Activated B cell treated with CpG ODN at 0.5 μM for 24 hours (primary cell): ENCODE measurements around the gene KLHDC2. TPM values are rescaled to one million over a fixed set of nuclear protein-coding genes. Genes with fewer than 3 reads are reported as not detected.
"Not testable (repeated sequence)": the region's sequence is repeated elsewhere in the genome, so short reads cannot be mapped to it uniquely, and the experiment has no call there.

Source experiments
- ATAC-seq: fragments of 200-7000 bp; cut with Tn5 transposase; one replicate; pipeline ENCODE4 v1.10.0; 2021; ENCODE audit warnings: low read depth, mild to moderate bottlenecking, moderate library complexity
- CTCF ChIA-PET: fragments of 350-600 bp; sonication (Branson Sonifier 250); formaldehyde crosslinking; loops from one replicate; lab custom pipeline; 2021; ENCODE audit warnings: antibody characterized with exemption; lab: Charles Lee
- POLR2A ChIA-PET: fragments of 350-600 bp; sonication (Branson Sonifier 250); formaldehyde crosslinking; loops from one replicate; lab custom pipeline; 2021; ENCODE audit warnings: antibody characterized with exemption; lab: Charles Lee
- DNase-seq: peaks from one replicate; pipeline ENCODE4 v3.0.0; 2022
- H3K27ac Mint-ChIP-seq: one replicate; pipeline ENCODE4 v1.8.0; 2020; ENCODE audit warnings: mixed read lengths
- H3K27me3 Mint-ChIP-seq: one replicate; pipeline ENCODE4 v1.8.0; 2021; ENCODE audit warnings: mixed read lengths
- H3K36me3 Mint-ChIP-seq: one replicate; pipeline ENCODE4 v1.8.0; 2021; ENCODE audit warnings: low read depth, mixed read lengths
- H3K4me1 Mint-ChIP-seq: one replicate; pipeline ENCODE4 v1.8.0; 2021; ENCODE audit warnings: mixed read lengths
- H3K4me3 Mint-ChIP-seq: one replicate; pipeline ENCODE4 v1.8.0; 2020; ENCODE audit warnings: mild to moderate bottlenecking, mixed read lengths
- H3K9me3 Mint-ChIP-seq: one replicate; pipeline ENCODE4 v1.8.0; 2020; ENCODE audit warnings: mixed read lengths
- CTCF ChIP-seq: fragments of 200-600 bp; IDR thresholded peaks from one replicate; pipeline ENCODE4 v1.8.0; 2022; ENCODE audit warnings: antibody characterized with exemption, mild to moderate bottlenecking
- intact Hi-C: fragments of 100-400 bp; cut with micrococcal nuclease; formaldehyde crosslinking; loops from one replicate; pipeline ENCODE4 v1.15.1; 2024
- total RNA-seq: library from RNA; stranded (reverse); gene quantifications from 2 replicates; pipeline ENCODE4 v1.2.3, GENCODE V29; 2022

KLHDC2 gene
- total RNA-seq, 1 donor from 2014 or later: 31.2 TPM

- CTCF ChIA-PET: no interaction called here
- Mint-ChIP-seq H3K4me1 (no peaks in the 10 kb centered on the region), H3K36me3 (peaks cover 76% of the 10 kb centered on the region), H3K9me3 (no peaks in the 10 kb centered on the region), H3K27me3 (no peaks in the 10 kb centered on the region), H3K27ac (no peak overlapping the region), H3K4me3 (no peak overlapping the region)
- ATAC-seq (no peak), DNase-seq (no peak)
- intact Hi-C loops: no loop called here
- TF ChIP-seq CTCF: no peak
- POLR2A ChIA-PET: no interaction called here
These were observed 10.5 kb downstream of the KLHDC2 start for GRCh38 chr14:49778421-49778820.

GRCh38 chr14:49781040-49781439 lies 13.1 kb downstream of the KLHDC2 start:
- intact Hi-C loops: loop anchor here (5.0 kb wide), 1 partner anchor 66 kb away; no protein-coding TSS in a partner anchor
- CTCF ChIA-PET: interaction anchor here (1.4 kb wide), 1 partner anchor 319 kb away, joined by 5 read pairs; no protein-coding TSS in a partner anchor
- not testable (repeated sequence) for DNase-seq, H3K9me3 Mint-ChIP-seq, H3K27me3 Mint-ChIP-seq, H3K27ac Mint-ChIP-seq, H3K4me3 Mint-ChIP-seq, H3K4me1 Mint-ChIP-seq, ATAC-seq
- peaks cover 78% of the 10 kb centered on the region for H3K36me3 Mint-ChIP-seq
- POLR2A ChIA-PET: interaction anchor here (0.6 to 1.2 kb wide), 3 partner anchors 85 to 848 kb away, joined by 3 to 6 read pairs (median 3); no protein-coding TSS in a partner anchor

GRCh38 chr14:49783394-49784014 lies 15.6 kb downstream of the KLHDC2 start:
- Mint-ChIP-seq H3K9me3 (no peaks in the 10 kb centered on the region), H3K4me3 (no peak overlapping the region), H3K4me1 (peaks cover 3% of the 10 kb centered on the region), H3K27me3 (no peaks in the 10 kb centered on the region), H3K36me3 (peaks cover 83% of the 10 kb centered on the region), H3K27ac (no peak overlapping the region)
- no peak for TF ChIP-seq CTCF
- intact Hi-C loops: loop anchor here (5.0 kb wide), 1 partner anchor 64 kb away; no protein-coding TSS in a partner anchor
- no peak for DNase-seq
- POLR2A ChIA-PET: no interaction called here
- CTCF ChIA-PET: interaction anchor here (0.6 kb wide), 1 partner anchor 59 kb away, joined by 3 read pairs; no protein-coding TSS in a partner anchor
- no peak for ATAC-seq

GRCh38 chr14:49786315-49786714 lies 18.4 kb downstream of the KLHDC2 start:
- DNase-seq: no peak
- TF ChIP-seq CTCF: no peak
- ATAC-seq: no peak
- Mint-ChIP-seq H3K27me3 (no peaks in the 10 kb centered on the region), H3K27ac (no peak overlapping the region), H3K4me3 (no peak overlapping the region), H3K4me1 (peaks cover 3% of the 10 kb centered on the region), H3K9me3 (no peaks in the 10 kb centered on the region), H3K36me3 (peaks cover 82% of the 10 kb centered on the region)
- ChIA-PET POLR2A (no interaction called here), CTCF (no interaction called here)
- intact Hi-C loops: no loop called here

GRCh38 chr14:49792618-49793017 lies 24.7 kb downstream of the KLHDC2 start:
- ATAC-seq: no peak
- CTCF ChIA-PET: interaction anchor here (1.5 kb wide), 1 partner anchor 331 kb away, joined by 4 read pairs; no protein-coding TSS in a partner anchor
- no peak overlapping the region for H3K4me3 Mint-ChIP-seq
- DNase-seq: no peak
- POLR2A ChIA-PET: no interaction called here
- H3K4me1 Mint-ChIP-seq: no peaks in the 10 kb centered on the region
- H3K27ac Mint-ChIP-seq: no peak overlapping the region
- H3K36me3 Mint-ChIP-seq: peaks cover 87% of the 10 kb centered on the region
- H3K27me3 Mint-ChIP-seq: no peaks in the 10 kb centered on the region
- no peak for TF ChIP-seq CTCF
- no peaks in the 10 kb centered on the region for H3K9me3 Mint-ChIP-seq
- intact Hi-C loops: no loop called here
